GM12874 (cell line): ENCODE data around the gene XYLT1.

Experiments
- CTCF ChIP-seq: IDR thresholded peaks from 2 replicates; pipeline ENCODE4 v1.5.1; 2011; ENCODE audit warnings: low read depth, mild to moderate bottlenecking, control low read depth, low read length, moderate library complexity; ENCODE audit not compliant: insufficient read depth

Gene XYLT1

GRCh38 chr16:17379121-17379571, 91.6 kb downstream of the XYLT1 start:
- no peak for TF ChIP-seq CTCF

DNA sequence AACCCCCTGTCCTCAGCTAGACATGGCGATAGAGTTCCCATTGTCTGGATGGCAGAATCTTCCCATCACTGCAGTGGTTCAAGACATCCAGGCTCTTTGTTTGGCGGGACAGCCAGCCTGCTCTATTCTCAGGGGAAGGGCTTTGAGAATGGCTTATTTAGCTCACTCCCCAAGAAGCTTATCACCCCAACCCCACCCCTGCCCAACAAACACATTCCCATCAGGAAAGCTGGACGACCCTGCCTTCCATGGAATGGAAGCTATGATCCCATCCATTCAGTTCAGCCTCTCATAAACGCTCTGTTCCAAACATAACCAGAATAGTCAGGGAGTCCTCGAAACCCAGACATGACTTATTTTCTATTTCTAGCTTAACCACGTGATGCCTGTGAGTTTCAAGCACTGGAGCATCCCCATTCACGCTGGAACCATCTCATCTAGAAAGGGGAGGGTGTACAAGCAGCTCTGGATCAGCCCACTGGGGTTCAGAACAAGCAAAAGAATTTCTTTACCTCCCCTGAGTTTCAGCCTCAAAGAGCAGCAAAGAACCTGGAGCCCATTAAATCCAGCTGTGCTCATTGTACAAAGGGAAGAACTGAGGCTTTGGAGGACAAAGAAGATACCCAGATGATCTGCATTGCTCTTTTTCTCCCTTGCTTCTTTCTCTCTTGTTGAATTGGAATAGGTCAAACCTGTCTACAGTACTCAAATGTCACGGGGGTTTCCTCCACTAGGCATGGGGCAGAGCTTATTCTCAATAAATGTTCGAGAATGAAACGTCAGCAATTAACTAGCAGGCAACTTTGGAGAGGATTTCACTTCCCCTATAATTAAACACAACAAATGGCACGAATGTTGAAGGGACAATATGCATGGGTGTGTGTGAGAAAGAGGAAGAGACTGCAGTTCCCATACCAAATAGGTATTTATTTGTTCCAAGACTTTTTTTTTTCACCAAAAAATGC, 93.1 kb downstream of the XYLT1 start:
- TF ChIP-seq CTCF = no peak

DNA sequence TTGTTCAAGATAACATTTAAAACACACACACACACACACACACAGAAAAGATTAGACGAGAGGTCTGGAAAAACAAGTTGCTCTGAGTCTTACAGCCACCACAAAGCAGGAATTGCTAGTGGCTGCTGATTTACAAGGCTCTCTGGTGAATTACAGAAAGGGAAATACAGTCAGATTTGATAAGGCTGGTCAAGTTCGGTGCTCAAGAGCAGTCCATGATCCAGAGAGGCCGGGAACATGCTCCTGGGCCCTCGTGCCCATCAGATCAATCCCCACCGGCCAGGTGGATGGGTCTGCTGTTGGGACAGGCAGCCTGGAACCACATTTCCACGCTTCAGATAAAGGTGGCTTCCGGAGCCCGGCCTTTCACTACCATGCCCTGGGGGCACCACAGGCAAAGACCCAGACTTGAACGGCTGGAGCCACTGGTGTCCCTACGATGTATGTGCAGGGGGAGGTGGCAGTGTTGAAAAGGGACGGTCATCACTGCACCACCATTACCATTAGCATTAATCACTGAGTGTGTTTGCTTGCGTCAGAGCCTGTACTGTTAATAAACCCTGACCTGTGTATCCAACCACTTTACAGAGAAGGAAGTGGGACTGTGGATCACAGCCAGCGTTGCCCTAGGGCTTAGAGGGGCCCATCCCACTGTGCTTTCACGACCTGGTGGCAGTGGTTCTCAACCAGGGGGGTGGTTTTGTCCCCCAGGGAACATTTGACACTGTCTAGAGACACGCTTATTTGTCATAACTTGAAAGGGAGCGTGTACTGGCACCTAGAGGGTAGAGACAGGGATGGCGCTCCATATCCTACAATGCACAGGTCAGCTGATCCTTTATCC, 95.1 kb downstream of the XYLT1 start:
- TF ChIP-seq CTCF = peak; percentile 40; the same call in 1 of the 2 replicates

- no peak for TF ChIP-seq CTCF
Observed at GRCh38 chr16:17374668-17375255, 96.0 kb downstream of the XYLT1 start.

DNA sequence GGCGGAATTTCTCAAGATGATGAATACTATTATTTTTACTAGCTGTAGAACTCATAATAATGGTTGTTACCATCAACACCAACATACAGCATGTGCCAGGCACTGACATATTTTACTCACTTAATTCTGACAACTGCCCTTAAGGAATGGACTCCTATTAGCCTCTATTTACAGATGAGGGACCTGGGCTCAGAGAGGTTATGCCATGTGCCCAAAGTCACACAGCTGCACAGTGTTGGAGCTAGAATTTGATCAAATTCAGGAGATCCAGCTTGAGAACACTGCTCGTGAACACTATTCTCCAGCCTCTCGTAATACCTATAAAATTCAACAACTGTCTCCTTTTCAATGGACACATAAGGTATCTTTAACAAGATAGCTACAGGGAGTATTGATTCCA, 97.2 kb downstream of the XYLT1 start:
- TF ChIP-seq CTCF = no peak

DNA sequence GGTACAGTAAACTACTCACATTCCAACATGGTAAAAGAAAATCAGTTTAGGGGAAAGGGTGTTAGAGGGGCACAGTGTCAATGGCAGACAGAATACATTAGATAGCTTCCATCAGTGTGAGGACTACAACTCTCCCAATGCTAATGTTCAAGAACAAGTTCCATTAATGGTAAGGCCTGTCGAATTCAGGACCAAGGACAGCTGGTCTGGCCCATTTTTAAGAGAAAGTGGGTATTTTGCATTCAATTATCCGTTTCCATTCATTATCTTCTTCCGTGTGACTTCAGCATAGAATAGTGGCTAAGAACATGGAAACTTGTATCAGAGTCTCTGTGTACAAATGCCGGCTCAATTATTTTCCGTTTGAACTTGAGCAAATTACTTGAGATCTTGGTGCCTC, 98.4 kb downstream of the XYLT1 start:
- TF ChIP-seq CTCF = no peak

GRCh38 chr16:17371299-17371698, 99.5 kb downstream of the XYLT1 start:
- no peak for TF ChIP-seq CTCF
